HepG2 (cell line): Measurements from ENCODE around the gene RBM41. TPM values are rescaled to one million over a fixed set of nuclear protein-coding genes. Genes with fewer than 3 reads are reported as not detected.

Source experiments
- ATAC-seq: fragments of 200-7000 bp; cut with Tn5 transposase; 3 replicates; pipeline ENCODE4 v1.9.1; 2020; ENCODE audit warnings: mild to moderate bottlenecking, moderate library complexity
- BruUV-seq: library from RNA; stranded (reverse); fragments of 400-500 nt; replicated peaks from 2 replicates; lab custom pipeline; 2021; lab: Mats Ljungman, UMichigan
- CTCF ChIA-PET: fragments of 300-600 bp; formaldehyde crosslinking; extraction: SDS; loops from one replicate; lab custom pipeline; 2021; ENCODE audit warnings: low total read pairs, inconsistent platforms, low intra/inter-chr PET ratio; lab: Yijun Ruan, JAX
- POLR2A ChIA-PET: fragments of 350-600 bp; sonication (Branson Sonifier 250); formaldehyde crosslinking; loops from one replicate; lab custom pipeline; 2020; ENCODE audit warnings: antibody characterized with exemption, inconsistent platforms; lab: Yijun Ruan, JAX
- DNase-seq: peaks from one replicate; pipeline ENCODE4 v3.0.0-alpha.2; 2015; ENCODE audit warnings: low spot score
- FAIRE-seq: peaks from 3 replicates; lab custom pipeline; 2011; peaks lifted over from hg19 to GRCh38; lab: Jason Lieb, UNC
- H2AFZ ChIP-seq: one replicate; pipeline ENCODE4 v1.6.1; 2011; ENCODE audit warnings: low read length, inconsistent platforms
- H3K27ac ChIP-seq: fragments of 300-600 bp; 3 replicates; pipeline ENCODE4 v1.8.0; 2011; ENCODE audit warnings: mixed run types, mild to moderate bottlenecking, mixed read lengths, low read length, inconsistent platforms; ENCODE audit not compliant: insufficient read depth; ENCODE audit errors: extremely low read length
- H3K27me3 ChIP-seq, 2 experiments: fragments of 200-600 bp in 1 of 2; 2 replicates in 1 of 2; 3 replicates in 1 of 2; pipeline versions ENCODE4 v1.6.0 to v1.8.0; 2011; ENCODE audit warnings: low read length in 2 of 2, mild to moderate bottlenecking in 2 of 2, moderate library complexity in 2 of 2, inconsistent platforms in 1 of 2; ENCODE audit not compliant: insufficient read depth in 2 of 2, control insufficient read depth in 1 of 2
- H3K36me3 ChIP-seq, 2 experiments: fragments of 200-600 bp in 1 of 2; replicated peaks in 1 of 2; 2 replicates in 1 of 2; 3 replicates in 1 of 2; pipeline versions ENCODE4 v1.5.1 to v1.8.0; 2011; ENCODE audit warnings: low read length in 2 of 2, inconsistent platforms in 1 of 2; ENCODE audit not compliant: insufficient read depth in 2 of 2, control insufficient read depth in 1 of 2
- H3K4me1 ChIP-seq: 2 replicates; pipeline ENCODE4 v1.5.1; 2012; ENCODE audit warnings: low read length, inconsistent platforms; ENCODE audit not compliant: insufficient read depth
- H3K4me2 ChIP-seq: 2 replicates; pipeline ENCODE4 v1.6.0; 2011; ENCODE audit warnings: low read depth, low read length, inconsistent platforms
- H3K4me3 ChIP-seq, 3 experiments: fragments of 200-600 bp in 1 of 3; sonication (generic), shearing (Covaris generic) in 1 of 3; replicated peaks in 1 of 3; 2 replicates each; pipeline ENCODE4 v1.5.1; 2011 to 2016; ENCODE audit warnings: low read length in 3 of 3, inconsistent platforms in 2 of 3, low read depth in 2 of 3, mild to moderate bottlenecking in 2 of 3, control low read depth in 1 of 3, mixed read lengths in 1 of 3; ENCODE audit not compliant: insufficient read depth in 1 of 3
- H3K79me2 ChIP-seq: one replicate; pipeline ENCODE4 v1.6.1; 2011; ENCODE audit warnings: low read length, inconsistent platforms; ENCODE audit not compliant: insufficient read depth
- H3K9ac ChIP-seq: 2 replicates; pipeline ENCODE4 v1.6.0; 2011; ENCODE audit warnings: mild to moderate bottlenecking, low read depth, low read length, inconsistent platforms; ENCODE audit not compliant: insufficient read depth
- H3K9me3 ChIP-seq: 2 replicates; pipeline ENCODE4 v1.5.1; 2012; ENCODE audit warnings: mild to moderate bottlenecking, low read length
- H4K20me1 ChIP-seq: 2 replicates; pipeline ENCODE4 v1.6.0; 2011; ENCODE audit warnings: inconsistent platforms, mild to moderate bottlenecking, low read length, moderate library complexity; ENCODE audit not compliant: insufficient read depth
- EED ChIP-seq: sonication (generic); formaldehyde crosslinking; IDR thresholded peaks from 2 replicates; pipeline ENCODE4 v1.5.0; 2020; ENCODE audit warnings: mild to moderate bottlenecking, missing genetic modification reagents
- JUN ChIP-seq: sonication (generic); formaldehyde crosslinking; IDR thresholded peaks from 2 replicates; pipeline ENCODE4 v1.4.0; 2020; ENCODE audit warnings: mild to moderate bottlenecking, missing genetic modification reagents
- MAFF ChIP-seq: IDR thresholded peaks from 2 replicates; pipeline ENCODE4 v1.6.1; 2011; ENCODE audit warnings: low read depth, low read length, improper control_type of control experiment
- MAFK ChIP-seq, 2 experiments: IDR thresholded peaks in 1 of 2; conservative IDR thresholded peaks in 1 of 2; 2 replicates each; pipeline ENCODE4 v1.6.1; 2011; ENCODE audit warnings: improper control_type of control experiment in 2 of 2, low read length in 2 of 2
- PITX1 ChIP-seq: sonication (generic); formaldehyde crosslinking; IDR thresholded peaks from 2 replicates; pipeline ENCODE4 v1.5.1; 2020; ENCODE audit warnings: mild to moderate bottlenecking, missing genetic modification reagents
- RNF219 ChIP-seq: sonication (generic); formaldehyde crosslinking; IDR thresholded peaks from 2 replicates; pipeline ENCODE4 v1.5.0; 2020; ENCODE audit warnings: mild to moderate bottlenecking, missing genetic modification reagents
- ZBTB10 ChIP-seq: sonication (generic); formaldehyde crosslinking; IDR thresholded peaks from 2 replicates; pipeline ENCODE4 v1.4.0; 2020; ENCODE audit warnings: missing genetic modification reagents, borderline replicate concordance
- ZBTB7A ChIP-seq: sonication (generic); formaldehyde crosslinking; IDR thresholded peaks from 2 replicates; pipeline ENCODE4 v1.8.0; 2022; ENCODE audit warnings: mild to moderate bottlenecking, missing genetic modification reagents
- ZHX1 ChIP-seq: sonication (generic); formaldehyde crosslinking; IDR thresholded peaks from 2 replicates; pipeline ENCODE4 v1.8.1; 2022; ENCODE audit warnings: low read depth, mild to moderate bottlenecking, missing genetic modification reagents
- ZNF264 ChIP-seq: sonication (generic); formaldehyde crosslinking; IDR thresholded peaks from 2 replicates; pipeline ENCODE4 v1.4.0; 2020; ENCODE audit warnings: missing genetic modification reagents
- ZNF564 ChIP-seq: sonication (generic); formaldehyde crosslinking; IDR thresholded peaks from 2 replicates; pipeline ENCODE4 v1.8.1; 2023; ENCODE audit warnings: mild to moderate bottlenecking, missing genetic modification reagents
- WGBS: methylation state at CpG from one replicate; pipeline ENCODE4 v1.1.6; 2017; ENCODE audit warnings: low lambda C conversion rate; 5-methylcytosine and 5-hydroxymethylcytosine counted together
- in situ Hi-C: cut with HindIII; loops from 2 replicates; pipeline ENCODE4 v1.10.0; 2017; ENCODE audit warnings: low pct_unique_long_range_greater_than_20kb; ENCODE audit not compliant: extremely low pct_ligation_motif_present
- intact Hi-C: fragments of 100-400 bp; cut with micrococcal nuclease; formaldehyde crosslinking; loops from one replicate; pipeline ENCODE4 v1.10.0; 2022; ENCODE audit not compliant: unreplicated experiment
- polyA plus RNA-seq, 8 experiments: library from polyadenylated mRNA; depleted of rRNA in 3 of 8; stranded (reverse) in 7 of 8; unstranded in 1 of 8; fragments of >200 nt; fragmentation: Illumina TruSeq in 4 of 8; extraction: Trizol in 4 of 8; gene quantifications; 2 replicates each; pipeline versions ENCODE4 v1.2.1 to v1.2.3, GENCODE V29; 2011 to 2016; ENCODE audit warnings: low read depth in 4 of 8, missing spikeins in 1 of 8, mixed read lengths in 1 of 8; ENCODE audit not compliant: insufficient read depth in 1 of 8
- total RNA-seq, 5 experiments: library from RNA; depleted of rRNA; stranded (reverse); fragments of >200 nt; fragmentation: Illumina TruSeq; extraction: Trizol; gene quantifications; 2 replicates each; pipeline ENCODE4 v1.2.3, GENCODE V29; 2016; ENCODE audit warnings: low read depth in 1 of 5

Gene RBM41
- total and polyA plus RNA-seq, 2 of the 13 experiments (the other 11 are each of a cell fraction or from before 2014, with no cell fraction given): 6.5 to 15.4 TPM

- CTCF ChIA-PET: no interaction called here
- in situ Hi-C loops (no loop called here), intact Hi-C loops (no loop called here)
- POLR2A ChIA-PET: interaction anchor here (0.7 kb wide), 1 partner anchor 12 kb away, joined by 5 read pairs; no protein-coding TSS in a partner anchor
- H3K4me3 ChIP-seq: peak overlapping the region; percentile 67 to 80 (median 73)
- FAIRE-seq: no peak
- DNase-seq: no peak
- H3K9ac ChIP-seq: peak overlapping the region; percentile 87; the same call in 1 of the 2 replicates
- no peaks in the 10 kb centered on the region for H3K27me3 ChIP-seq
- H3K36me3 ChIP-seq: peaks cover 0 to 13% of the 10 kb centered on the region in 2 experiments; a peak in 3 of 5 replicates
- H2AFZ ChIP-seq: no peak overlapping the region
- no peak overlapping the region for H3K27ac ChIP-seq
- peaks cover 13% of the 10 kb centered on the region for H3K79me2 ChIP-seq
- peak overlapping the region; percentile 80 for H3K4me2 ChIP-seq
- no peak for ATAC-seq
- no TSS peak for BruUV-seq
- H3K4me1 ChIP-seq: peaks cover 19% of the 10 kb centered on the region
- 93% methylated on average over 1 of the region's 1 CpG for WGBS
- H3K9me3 ChIP-seq: no peaks in the 10 kb centered on the region
- TF ChIP-seq RNF219 (CRISPR knock-in tag) (no peak), MAFK (conservative IDR thresholded peaks at IDR 0.05 in 1 of 2, IDR thresholded peaks at IDR 0.05 in 1 of 2; ENCODE audit: low read length in 2 of 2) (peak; percentile 80 to 82), MAFF (peak; percentile 78; the same call in 1 of the 2 replicates)
- no peaks in the 10 kb centered on the region for H4K20me1 ChIP-seq
These were observed 661 bp upstream of the RBM41 start for GRCh38 chrX:107119283-107119682.

GRCh38 chrX:107117993-107118321 is 665 bp downstream of the RBM41 start:
- Histone ChIP-seq H3K4me1 (peaks cover 19% of the 10 kb centered on the region), H3K9me3 (no peaks in the 10 kb centered on the region), H3K79me2 (peaks cover 13% of the 10 kb centered on the region), H3K27me3 (no peaks in the 10 kb centered on the region), H3K27ac (peak overlapping the region; percentile 73), H3K4me2 (peak overlapping the region; percentile 80), H4K20me1 (no peaks in the 10 kb centered on the region), H3K36me3 (peaks cover 0 to 24% of the 10 kb centered on the region in 2 experiments; a peak in 3 of 5 replicates), H2AFZ (no peak overlapping the region), H3K4me3 (peak overlapping the region; percentile 67 to 80 (median 73)), H3K9ac (peak overlapping the region; percentile 87)
- intact Hi-C loops (no loop called here), in situ Hi-C loops (no loop called here)
- DNase-seq (no peak), FAIRE-seq (no peak), ATAC-seq (no peak)
- 0% methylated on average over 2 of the region's 8 CpGs for WGBS
- BruUV-seq: no TSS peak
- CTCF ChIA-PET: no interaction called here
- POLR2A ChIA-PET: no interaction called here
- TF ChIP-seq ZBTB7A (no peak), ZNF264 (no peak), ZBTB10 (no peak), PITX1 (CRISPR knock-in tag) (no peak), JUN (CRISPR knock-in tag) (no peak), ZHX1 (CRISPR knock-in tag) (no peak), ZNF564 (CRISPR knock-in tag) (no peak), EED (CRISPR knock-in tag) (no peak)
